Measurements from ENCODE around the gene CYP4F2. TPM values are rescaled to one million over a fixed set of nuclear protein-coding genes. Genes with fewer than 3 reads are reported as not detected.

CYP4F2 gene
- total RNA-seq, 1 experiment from 2014 or later: 0.70 TPM

Other genes starting within 250 kb of the CYP4F2 start
- gene CYP4F12, start 225.0 kb downstream of the CYP4F2 start, total RNA-seq (2014; rRNA removed; shearing (Covaris generic)): 3.6 and 6.3 TPM in 2 replicates
- gene OR10H2, start 170.1 kb downstream of the CYP4F2 start, total RNA-seq (2014; rRNA removed; shearing (Covaris generic)): not detected in 2 replicates
- gene OR10H3, start 160.1 kb downstream of the CYP4F2 start, total RNA-seq (2014; rRNA removed; shearing (Covaris generic)): not detected in 2 replicates
- gene OR10H5, start 110.4 kb downstream of the CYP4F2 start, total RNA-seq (2014; rRNA removed; shearing (Covaris generic)): not detected in 2 replicates
- gene OR10H1, start 82.4 kb downstream of the CYP4F2 start, total RNA-seq (2014; rRNA removed; shearing (Covaris generic)): not detected in 2 replicates
- gene CYP4F11, start 36.5 kb upstream of the CYP4F2 start, total RNA-seq (2014; rRNA removed; shearing (Covaris generic)): 17.6 and 18.2 TPM in 2 replicates
- gene OR10H4, start 50.9 kb upstream of the CYP4F2 start, total RNA-seq (2014; rRNA removed; shearing (Covaris generic)): not detected in 2 replicates
- 975 and 1,019 TPM in 2 replicates for gene TPM4, start 178.4 kb upstream of the CYP4F2 start, total RNA-seq (2014; rRNA removed; shearing (Covaris generic))
- gene RAB8A, start 213.8 kb upstream of the CYP4F2 start, total RNA-seq (2014; rRNA removed; shearing (Covaris generic)): 134 and 136 TPM in 2 replicates
- not detected in 2 replicates for gene HSH2D, start 245.6 kb upstream of the CYP4F2 start, total RNA-seq (2014; rRNA removed; shearing (Covaris generic))

Data from H4 (cell line).